Ascending aorta (tissue), 2 donors: ENCODE data around the gene NUP93. TPM values are rescaled to one million over a fixed set of nuclear protein-coding genes. Genes with fewer than 3 reads are reported as not detected.

ENCODE experiments used
- DNase-seq, 2 donors: peaks; one replicate each; pipeline ENCODE4 v3.0.0-alpha.2; 2019; ENCODE audit warnings: low spot score in 2 of 2
- H3K27ac ChIP-seq, 2 donors: fragments of 200-600 bp; sonication (generic); one replicate each; pipeline ENCODE4 v1.5.1; 2016 to 2017; ENCODE audit warnings: mild to moderate bottlenecking in 1 of 2
- H3K27me3 ChIP-seq: fragments of 200-600 bp; sonication (generic); one replicate; pipeline ENCODE4 v1.5.1; 2017
- H3K36me3 ChIP-seq, 2 donors: fragments of 200-600 bp; sonication (generic); one replicate each; pipeline ENCODE4 v1.5.1; 2016
- H3K4me1 ChIP-seq, 2 donors: fragments of 200-600 bp; sonication (generic); one replicate each; pipeline ENCODE4 v1.5.1; 2016 to 2017; ENCODE audit warnings: mild to moderate bottlenecking in 1 of 2
- H3K4me3 ChIP-seq, 2 donors: fragments of 200-600 bp; sonication (generic); one replicate each; pipeline ENCODE4 v1.5.1; 2016 to 2017; ENCODE audit warnings: mild to moderate bottlenecking in 1 of 2
- H3K9me3 ChIP-seq, 2 donors: fragments of 200-600 bp; sonication (generic); one replicate each; pipeline ENCODE4 v1.5.1; 2016
- CTCF ChIP-seq, 3 experiments: fragments of 200-600 bp in 2 of 3; fragments of 450-650 bp in 1 of 3; sonication (generic) in 2 of 3; IDR thresholded peaks; one replicate each; pipeline ENCODE4 v1.5.1; 2016 to 2019; ENCODE audit warnings: antibody characterized with exemption in 3 of 3, mild to moderate bottlenecking in 1 of 3, moderate library complexity in 1 of 3
- intact Hi-C: fragments of 100-400 bp; cut with DNase I; formaldehyde crosslinking; loops from one replicate; pipeline ENCODE4 v1.15.1; 2023
- total RNA-seq: library from RNA; depleted of rRNA; stranded (reverse); fragments of >200 nt; gene quantifications from one replicate; pipeline ENCODE4 v1.1.0, GENCODE V29; 2016

NUP93 gene
- total RNA-seq, 1 donor from 2014 or later = 419 TPM

- H3K27me3 ChIP-seq = no peaks in the 10 kb centered on the region
- no peak for DNase-seq
- no peak for TF ChIP-seq CTCF (IDR thresholded peaks at IDR 0.05)
- H3K27ac ChIP-seq = no peak overlapping the region
- no peaks in the 10 kb centered on the region for H3K36me3 ChIP-seq
- H3K4me3 ChIP-seq = no peak overlapping the region
- no peaks in the 10 kb centered on the region for H3K9me3 ChIP-seq
- intact Hi-C loops = no loop called here
- no peaks in the 10 kb centered on the region for H3K4me1 ChIP-seq
Observed at GRCh38 chr16:56700631-56701030, 29.3 kb upstream of the NUP93 start.

GRCh38 chr16:56701534-56701933 is 28.4 kb upstream of the NUP93 start:
- no peak for TF ChIP-seq CTCF (IDR thresholded peaks at IDR 0.05)
- H3K4me3 ChIP-seq = no peak overlapping the region
- no peak for DNase-seq
- no peak overlapping the region for H3K27ac ChIP-seq
- no peaks in the 10 kb centered on the region for H3K9me3 ChIP-seq
- H3K27me3 ChIP-seq = no peaks in the 10 kb centered on the region
- intact Hi-C loops = no loop called here
- H3K36me3 ChIP-seq = no peaks in the 10 kb centered on the region
- H3K4me1 ChIP-seq = no peaks in the 10 kb centered on the region

GRCh38 chr16:56702836-56703235 is 27.1 kb upstream of the NUP93 start:
- Histone ChIP-seq H3K36me3 (no peaks in the 10 kb centered on the region), H3K27me3 (no peaks in the 10 kb centered on the region), H3K27ac (no peak overlapping the region), H3K9me3 (no peaks in the 10 kb centered on the region), H3K4me3 (no peak overlapping the region), H3K4me1 (no peaks in the 10 kb centered on the region)
- no peak for TF ChIP-seq CTCF (IDR thresholded peaks at IDR 0.05)
- DNase-seq = no peak
- intact Hi-C loops = loop anchor here (1.0 to 2.0 kb wide), 4 partner anchors 29 to 182 kb away; partner anchors contain the start of gene BBS2

- Histone ChIP-seq H3K27ac (no peak overlapping the region), H3K4me3 (no peak overlapping the region), H3K9me3 (no peaks in the 10 kb centered on the region), H3K36me3 (no peaks in the 10 kb centered on the region), H3K4me1 (no peaks in the 10 kb centered on the region), H3K27me3 (no peaks in the 10 kb centered on the region)
- intact Hi-C loops = no loop called here
- TF ChIP-seq CTCF (IDR thresholded peaks at IDR 0.05) = no peak
- no peak for DNase-seq
Observed at GRCh38 chr16:56708525-56709442, 21.1 kb upstream of the NUP93 start.

- H3K36me3 ChIP-seq = no peaks in the 10 kb centered on the region
- intact Hi-C loops = no loop called here
- no peak overlapping the region for H3K4me3 ChIP-seq
- H3K9me3 ChIP-seq = no peaks in the 10 kb centered on the region
- H3K27me3 ChIP-seq = no peaks in the 10 kb centered on the region
- H3K27ac ChIP-seq = no peak overlapping the region
- TF ChIP-seq CTCF (IDR thresholded peaks at IDR 0.05) = no peak
- no peak for DNase-seq
- no peaks in the 10 kb centered on the region for H3K4me1 ChIP-seq
Observed at GRCh38 chr16:56709443-56710040, 20.4 kb upstream of the NUP93 start.
